NCI-H1694 (cell line): ENCODE measurements around the gene CLIP3.
"Not testable (repeated sequence)": the region's sequence is repeated elsewhere in the genome, so short reads cannot be mapped to it uniquely, and the experiment has no call there.

ENCODE experiments used
- DNase-seq: peaks from one replicate; lab custom pipeline; 2025; lab: John Stamatoyannopoulos, UW

CLIP3 gene

DNA sequence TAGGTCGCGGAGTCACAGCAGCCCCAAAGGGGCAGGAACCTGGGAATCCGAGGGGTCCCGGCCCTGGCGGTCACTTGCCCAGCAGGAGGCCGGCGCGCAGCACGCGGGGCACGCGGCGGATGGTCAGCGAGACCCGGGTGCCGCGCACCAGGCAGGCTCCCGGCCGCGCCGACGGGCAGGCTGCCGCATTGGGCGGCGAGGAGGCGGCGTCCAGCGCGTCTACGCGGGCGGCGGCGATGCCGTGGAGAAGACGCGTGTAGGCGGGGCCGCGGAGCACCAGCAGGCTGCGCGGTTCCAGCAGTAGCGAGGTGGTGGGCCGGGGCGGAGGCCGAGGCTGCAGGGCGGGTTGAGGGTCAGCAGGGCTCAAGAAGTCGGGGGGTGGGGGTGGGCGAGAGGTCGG is 23.5 kb downstream of the CLIP3 start:
- DNase-seq = no peak

- no peak for DNase-seq
Observed at GRCh38 chr19:36008336-36008978, 24.2 kb downstream of the CLIP3 start, which contains the start of gene SYNE4. Gene SYNE4 (minus strand): TSS chr19:36008813. CDS start chr19:36008681, 132 bp downstream.

DNA sequence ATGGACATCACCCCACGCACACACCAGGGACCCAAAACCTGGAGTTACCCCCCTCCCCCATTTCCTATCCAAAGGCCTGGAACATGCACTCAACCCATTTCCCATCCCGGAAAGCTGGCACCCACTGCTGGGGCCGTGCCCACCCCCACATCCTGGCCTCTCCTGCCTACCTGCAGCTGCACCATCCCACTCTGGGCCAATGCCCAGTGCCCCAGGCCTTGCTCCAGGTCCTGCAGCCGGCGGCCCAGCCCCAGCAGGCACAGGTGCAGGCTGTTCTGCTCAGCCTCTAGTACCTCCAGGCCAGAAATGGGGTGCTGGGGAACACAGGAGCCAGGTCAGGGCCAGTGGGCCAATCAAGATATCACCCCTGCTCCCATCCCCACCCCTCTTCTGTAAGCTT is 25.7 kb downstream of the CLIP3 start:
- no peak for DNase-seq

DNA sequence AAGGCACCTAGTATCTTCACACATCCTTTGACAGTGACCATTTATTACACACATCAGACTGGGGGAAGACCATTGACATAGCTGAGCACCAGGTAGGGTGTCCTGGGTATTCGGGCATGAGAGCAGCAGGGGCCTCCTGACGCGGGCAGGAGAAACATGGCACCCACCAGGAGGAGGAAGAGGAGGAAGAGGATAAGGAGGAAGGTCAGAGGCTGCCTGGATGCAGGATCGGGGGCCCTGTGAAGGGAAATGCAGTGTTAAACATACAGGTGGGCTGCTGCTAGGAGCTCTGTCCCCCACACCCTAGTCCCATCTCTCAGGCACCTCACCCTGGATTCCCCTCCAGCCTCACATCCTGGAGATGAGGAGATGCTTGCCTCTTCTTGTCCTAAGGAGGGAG is 29.4 kb downstream of the CLIP3 start:
- no peak for DNase-seq

- no peak for DNase-seq
Observed at GRCh38 chr19:36001605-36002004, 31.1 kb downstream of the CLIP3 start.

- no peak for DNase-seq
Observed at GRCh38 chr19:35996777-35997176, 35.9 kb downstream of the CLIP3 start.

DNA sequence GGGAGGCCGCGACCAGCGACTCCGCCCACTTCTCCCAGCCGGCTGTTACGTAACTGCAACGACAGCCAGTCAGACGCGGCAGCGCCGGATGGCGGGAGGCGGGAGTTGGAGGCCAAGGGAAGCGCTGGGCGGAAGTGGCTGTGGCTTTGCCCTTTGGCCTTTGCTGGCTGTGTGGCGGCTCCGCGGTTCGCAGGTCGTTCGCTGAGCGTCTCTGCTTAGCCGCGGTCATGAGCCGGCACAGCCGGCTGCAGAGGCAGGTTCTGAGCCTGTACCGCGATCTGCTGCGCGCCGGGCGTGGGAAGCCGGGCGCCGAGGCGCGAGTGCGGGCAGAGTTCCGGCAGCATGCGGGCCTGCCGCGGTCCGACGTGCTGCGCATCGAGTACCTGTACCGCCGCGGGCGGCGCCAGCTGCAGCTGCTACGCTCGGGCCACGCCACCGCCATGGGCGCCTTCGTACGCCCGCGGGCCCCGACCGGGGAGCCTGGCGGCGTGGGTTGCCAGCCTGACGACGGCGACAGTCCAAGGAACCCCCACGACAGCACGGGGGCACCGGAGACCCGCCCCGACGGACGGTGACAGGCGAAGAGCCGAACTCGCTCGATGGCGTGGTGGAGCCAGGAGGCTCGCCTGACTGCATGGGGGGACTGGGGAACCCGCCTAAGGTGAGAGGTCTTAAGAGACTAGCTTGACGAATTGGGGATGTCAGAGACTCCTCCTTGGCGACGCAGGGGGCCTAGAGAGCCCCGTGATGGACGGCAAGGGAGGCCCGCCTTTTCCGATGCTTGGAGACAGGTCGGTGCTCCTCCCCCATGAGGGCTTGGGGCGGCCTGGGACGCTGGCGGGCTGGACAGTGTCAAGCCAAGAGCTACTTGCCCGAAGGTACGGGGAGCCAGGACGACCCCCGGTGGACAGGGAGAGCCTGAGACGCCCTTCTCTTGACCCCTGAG is 37.4 kb downstream of the CLIP3 start, which contains the start of gene SDHAF1:
SDHAF1 (plus strand) TSS at position 141 of the 946 bp plus-strand sequence; CDS start at position 228, 87 bp downstream.
- peak; percentile 90 for DNase-seq

DNA sequence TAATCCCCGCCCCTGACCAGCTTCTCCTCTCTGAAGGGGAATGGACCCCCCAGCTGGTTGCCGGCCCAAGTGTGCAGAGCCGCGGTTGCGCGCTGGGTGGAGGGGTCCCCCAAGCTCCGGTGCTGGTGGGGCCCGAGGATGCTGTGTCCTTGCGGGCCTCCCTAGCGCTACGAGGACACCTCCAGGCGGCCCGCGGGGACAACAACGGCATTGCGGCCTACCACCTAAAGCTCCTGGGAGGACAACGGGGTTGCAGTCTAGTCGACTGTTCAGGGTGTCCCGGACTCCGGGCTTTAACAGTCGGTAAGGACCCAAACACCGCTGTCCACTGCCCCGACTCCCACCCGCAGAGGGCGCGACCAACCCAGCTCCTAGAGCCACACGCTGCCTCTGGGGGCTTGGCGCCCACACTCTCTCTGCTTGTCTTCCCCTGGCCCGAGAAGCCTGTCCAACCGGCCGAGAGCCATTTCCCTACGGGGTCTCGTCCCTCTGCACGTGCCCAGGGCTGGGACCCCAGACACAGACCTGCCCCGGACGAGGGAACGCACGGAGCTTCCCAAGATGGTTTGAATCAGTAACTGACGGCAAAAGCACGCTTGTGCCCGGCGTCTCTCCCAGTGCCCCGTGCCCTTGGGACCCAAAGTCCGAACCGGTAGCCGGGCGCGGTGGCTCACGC is 38.6 kb downstream of the CLIP3 start:
- DNase-seq = no peak

GRCh38 chr19:35992907-35993765 is 39.5 kb downstream of the CLIP3 start:
- DNase-seq = no peak

GRCh38 chr19:35991731-35992450 is 40.8 kb downstream of the CLIP3 start:
- DNase-seq = no peak

DNA sequence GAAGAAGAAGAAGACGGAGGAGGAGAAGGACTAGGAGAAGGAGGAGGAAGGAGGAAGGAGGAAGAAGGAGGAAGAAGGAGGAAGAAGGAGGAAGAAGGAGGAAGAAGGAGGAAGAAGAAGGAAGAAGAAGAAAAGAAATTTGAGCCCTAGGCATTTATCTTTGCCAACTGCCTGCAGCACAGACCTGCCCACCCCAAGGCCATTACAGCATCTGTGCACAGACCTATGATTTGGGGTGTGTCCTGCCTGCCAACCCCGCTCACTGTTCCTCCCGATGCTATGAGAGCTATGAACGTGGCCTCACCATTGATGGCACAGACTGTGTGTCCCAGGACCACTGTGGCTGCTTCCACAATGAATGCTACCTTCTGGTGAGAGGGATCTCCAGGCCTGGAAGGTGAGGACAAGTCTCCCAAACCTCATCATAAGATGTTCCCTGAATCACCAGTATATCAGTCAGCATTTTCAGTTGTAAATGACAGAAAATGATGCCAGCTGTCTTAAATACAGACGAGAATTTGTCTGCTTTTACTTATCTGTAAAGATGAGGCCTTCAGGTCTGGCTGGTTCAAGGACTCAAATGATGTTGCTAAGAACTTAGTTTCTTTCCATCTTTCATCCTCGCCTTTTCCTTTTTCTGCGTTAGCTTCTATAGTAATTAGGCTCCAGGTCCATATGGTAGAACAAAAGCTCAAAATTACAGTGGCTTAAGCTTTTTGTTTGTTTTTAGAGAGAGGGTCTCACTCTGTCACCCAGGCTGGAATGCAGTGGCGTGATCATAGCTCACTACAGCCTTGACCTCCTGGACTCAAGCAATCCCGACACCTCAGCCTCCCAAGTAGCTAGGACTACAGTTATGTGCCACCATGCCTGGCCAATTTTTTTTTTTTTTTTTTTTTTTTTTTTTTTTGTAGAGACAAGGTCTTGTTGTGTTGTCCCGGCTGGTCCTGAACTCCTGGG is 41.6 kb downstream of the CLIP3 start:
- DNase-seq = no peak

DNA sequence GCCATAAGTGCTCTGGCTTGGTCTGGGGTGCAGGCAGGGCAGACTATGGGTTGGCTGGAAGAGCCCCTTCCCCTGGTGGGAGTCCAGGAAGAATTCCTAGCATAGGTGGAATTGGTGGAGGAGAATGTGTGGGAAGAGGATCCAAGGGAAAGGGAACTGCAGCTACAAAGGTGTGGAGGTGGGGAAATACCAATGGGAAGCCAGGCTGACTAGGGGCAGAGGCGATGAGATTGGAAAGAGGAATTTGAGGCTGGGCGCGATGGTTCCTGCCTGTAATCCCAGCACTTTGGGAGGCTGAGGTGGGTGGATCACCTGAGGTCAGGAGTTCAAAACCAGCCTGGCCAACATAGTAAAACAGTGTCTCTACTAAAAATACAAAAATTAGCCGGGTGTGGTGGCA is 42.5 kb downstream of the CLIP3 start:
- no peak for DNase-seq

DNA sequence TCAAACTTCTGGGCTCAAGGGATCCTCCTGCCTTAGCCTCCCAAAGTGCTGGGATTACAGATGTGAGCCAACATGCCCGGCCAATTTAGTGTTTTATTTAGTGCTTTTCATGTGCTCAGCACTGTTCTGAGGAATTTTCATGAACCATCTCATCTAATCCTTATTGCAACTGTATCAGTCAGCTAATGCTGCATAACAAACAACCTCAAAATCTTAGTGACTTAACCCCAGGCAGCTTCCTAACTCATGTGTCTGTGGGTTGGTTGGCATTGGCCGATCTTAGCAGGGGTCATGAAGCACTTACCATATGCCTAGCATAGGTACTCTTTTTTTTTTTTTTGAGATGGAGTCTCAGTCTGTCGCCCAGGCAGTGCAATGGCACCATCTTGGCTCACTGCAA is 43.8 kb downstream of the CLIP3 start:
- no peak for DNase-seq

DNA sequence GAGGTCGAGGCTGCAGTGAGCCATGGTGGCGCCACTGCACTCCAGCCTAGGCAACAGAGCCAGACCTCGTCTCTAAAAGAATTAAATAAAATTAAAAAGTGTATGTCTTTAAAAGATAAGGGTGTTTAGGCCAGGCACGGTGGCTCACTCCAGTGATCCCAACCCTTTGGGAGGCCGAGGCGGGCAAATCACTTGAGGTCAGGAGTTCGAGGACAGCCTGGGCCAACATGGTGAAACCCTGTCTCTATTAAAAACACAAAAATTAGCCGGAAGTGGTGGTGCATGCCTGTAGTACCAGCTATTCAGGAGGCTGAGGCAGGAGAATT is 45.1 kb downstream of the CLIP3 start:
- no peak for DNase-seq

GRCh38 chr19:35986664-35987570 is 45.8 kb downstream of the CLIP3 start:
- DNase-seq = peak; percentile 67

- no peak for DNase-seq
Observed at GRCh38 chr19:35986111-35986510, 46.6 kb downstream of the CLIP3 start.

DNA sequence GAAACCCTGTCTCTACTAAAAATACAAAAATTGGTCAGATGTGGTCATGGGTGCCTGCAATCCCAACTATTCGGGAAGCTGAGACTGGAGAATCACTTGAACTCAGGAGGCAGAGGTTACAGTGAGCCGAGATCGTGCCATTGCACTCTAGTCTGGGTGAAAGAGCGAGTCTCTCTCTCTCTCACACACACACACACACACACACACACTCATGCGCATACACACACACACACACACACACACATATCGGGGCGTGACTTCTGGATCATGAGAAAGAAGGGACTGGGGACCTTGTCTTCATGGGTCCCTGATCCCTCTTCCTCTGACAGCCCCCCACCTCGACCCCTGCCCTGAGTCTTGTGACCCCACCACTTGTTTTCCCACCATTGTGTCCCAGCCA is 49.5 kb downstream of the CLIP3 start:
- no peak for DNase-seq

DNA sequence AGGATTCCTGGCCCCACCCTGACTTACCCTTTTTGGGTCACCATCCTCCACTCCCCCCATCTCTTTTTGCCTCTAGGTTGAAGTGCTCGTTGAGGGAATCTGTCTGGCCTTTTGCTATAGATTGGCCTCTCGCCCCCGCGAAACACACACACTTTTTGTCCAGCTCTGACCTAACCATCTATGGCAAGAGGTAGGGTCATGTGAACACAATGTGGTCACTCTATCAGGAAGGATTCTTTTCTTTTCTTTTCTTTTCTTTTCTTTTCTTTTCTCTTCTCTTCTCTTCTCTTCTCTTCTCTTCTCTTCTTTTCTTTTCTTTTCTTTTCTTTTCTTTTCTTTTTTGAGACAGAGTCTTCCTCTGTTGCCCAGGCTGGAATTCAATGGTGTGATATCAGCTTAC is 51.7 kb downstream of the CLIP3 start:
- not testable (repeated sequence) for DNase-seq

DNA sequence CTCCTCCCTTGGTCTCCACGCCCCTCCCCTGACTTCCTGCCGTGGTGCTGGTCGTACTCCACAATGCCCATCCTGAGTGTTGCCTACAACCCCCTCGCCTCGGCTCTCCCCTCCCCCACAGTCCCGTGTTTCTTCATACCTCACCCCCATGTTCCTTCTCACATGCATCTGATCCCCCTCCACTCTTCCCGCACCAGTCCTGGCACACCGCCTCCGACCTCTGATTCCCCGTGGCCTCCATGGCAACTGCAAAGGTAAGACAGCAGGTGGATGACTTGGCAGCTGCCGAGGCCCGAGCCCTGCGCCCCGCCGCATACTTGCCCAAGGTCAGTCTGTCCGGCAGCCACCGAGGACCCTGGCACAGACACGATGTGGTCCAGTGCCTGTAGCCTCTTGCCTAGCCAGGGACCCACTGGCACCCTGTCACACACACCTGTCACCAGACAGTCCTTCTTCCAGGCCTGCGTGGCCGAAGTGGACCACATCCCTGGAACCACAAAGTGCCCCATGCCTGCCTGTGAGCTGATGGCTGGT is 53.8 kb downstream of the CLIP3 start:
- no peak for DNase-seq
